GM21529 (cell line): ENCODE measurements around the gene CNST.
"Not testable (repeated sequence)": the region's sequence is repeated elsewhere in the genome, so short reads cannot be mapped to it uniquely, and the experiment has no call there.

ENCODE experiments used
- ATAC-seq: cut with Tn5 transposase; IDR thresholded peaks from one replicate; pipeline ENCODE4 v1.9.1; 2021; ENCODE audit not compliant: unreplicated experiment

The CNST gene

DNA sequence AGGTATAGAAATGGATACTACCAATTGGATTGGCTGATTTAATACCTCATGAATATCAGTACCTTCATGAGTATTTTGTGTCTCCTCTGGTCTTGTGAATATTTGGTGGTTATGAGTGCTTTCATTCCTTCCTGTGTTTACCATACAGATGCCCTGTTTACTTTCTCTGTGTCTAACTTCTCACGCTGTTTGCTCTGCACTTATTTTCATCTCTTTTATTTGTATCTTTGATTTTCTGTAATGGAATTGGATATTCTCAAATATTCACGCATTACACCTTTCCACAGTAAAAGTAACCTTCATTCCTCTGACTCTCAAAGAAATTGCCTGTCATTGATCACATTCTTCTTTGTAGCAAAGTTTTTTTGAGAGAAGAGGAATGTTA is 16.8 kb downstream of the CNST start:
- no peak for ATAC-seq

DNA sequence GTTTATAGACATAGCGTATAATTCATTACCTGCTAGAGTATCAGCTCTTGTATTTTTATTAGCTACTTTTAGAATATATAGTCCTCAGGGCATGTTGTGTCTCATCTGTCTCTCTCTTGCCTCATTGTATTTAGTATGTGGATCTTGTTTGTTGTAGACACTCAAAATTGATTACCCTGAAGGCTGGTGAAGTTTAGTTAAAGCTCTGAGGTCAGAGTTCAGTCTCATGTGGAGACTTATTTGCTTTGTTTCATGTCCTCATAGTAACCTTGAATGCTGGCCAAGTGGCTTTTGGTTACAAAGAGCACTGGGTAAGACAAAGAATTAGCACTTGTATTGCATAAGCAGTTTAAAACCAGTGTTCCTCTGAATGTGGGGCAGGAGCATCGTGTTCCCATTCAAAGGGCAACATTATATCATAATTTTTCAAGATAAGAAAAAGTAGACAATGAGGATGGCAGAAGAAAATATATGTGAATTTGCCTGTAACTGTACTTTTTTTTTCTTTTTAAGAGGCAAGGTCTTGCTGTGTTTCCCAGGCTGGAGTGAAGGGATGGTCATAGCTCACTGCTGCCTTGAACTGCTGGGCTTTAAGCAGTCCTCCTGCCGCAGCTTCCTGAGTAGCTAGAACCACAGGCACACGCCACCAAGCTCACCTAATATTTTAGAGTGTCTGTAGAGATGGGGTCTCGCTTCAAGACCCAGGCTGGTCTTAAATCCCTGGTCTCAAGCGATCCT is 17.4 kb downstream of the CNST start:
- no peak for ATAC-seq

DNA sequence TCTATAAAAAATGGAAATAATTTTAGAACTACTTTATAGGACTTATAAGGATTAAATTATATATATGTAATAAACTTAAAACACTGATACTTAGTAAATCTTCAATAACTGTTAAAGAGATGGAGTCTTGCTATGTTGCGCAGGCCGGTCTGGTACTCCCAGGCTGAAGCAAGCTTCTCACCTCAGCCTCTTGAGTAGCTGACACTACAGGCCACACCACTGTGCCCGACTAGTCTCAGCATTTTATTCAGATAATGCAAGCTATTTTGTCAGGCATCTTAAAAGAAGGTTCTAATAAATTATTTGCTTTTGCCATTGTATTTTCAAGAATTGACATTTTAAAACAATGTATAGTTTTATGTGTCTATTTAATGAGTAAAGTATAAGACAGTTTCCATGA is 20.8 kb downstream of the CNST start:
- ATAC-seq: no peak

DNA sequence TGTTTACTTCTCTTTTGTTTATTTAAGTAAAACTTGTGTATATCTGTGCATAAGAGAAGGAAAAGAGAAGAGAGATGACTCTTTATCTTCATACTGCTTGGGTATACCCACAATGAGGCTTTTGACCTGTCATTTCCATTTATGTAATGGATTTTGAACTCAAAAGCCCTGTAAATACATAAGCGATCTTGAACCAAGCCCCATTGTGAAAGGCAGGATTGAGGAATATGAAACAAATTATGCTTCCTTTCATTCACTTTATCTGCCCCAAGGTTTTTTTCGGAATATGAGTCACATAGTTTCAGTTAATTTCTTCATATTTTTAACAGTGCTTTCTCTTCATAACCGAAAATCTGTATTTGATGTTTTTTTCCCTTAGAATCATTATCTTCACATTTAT is 21.4 kb downstream of the CNST start:
- ATAC-seq: no peak

DNA sequence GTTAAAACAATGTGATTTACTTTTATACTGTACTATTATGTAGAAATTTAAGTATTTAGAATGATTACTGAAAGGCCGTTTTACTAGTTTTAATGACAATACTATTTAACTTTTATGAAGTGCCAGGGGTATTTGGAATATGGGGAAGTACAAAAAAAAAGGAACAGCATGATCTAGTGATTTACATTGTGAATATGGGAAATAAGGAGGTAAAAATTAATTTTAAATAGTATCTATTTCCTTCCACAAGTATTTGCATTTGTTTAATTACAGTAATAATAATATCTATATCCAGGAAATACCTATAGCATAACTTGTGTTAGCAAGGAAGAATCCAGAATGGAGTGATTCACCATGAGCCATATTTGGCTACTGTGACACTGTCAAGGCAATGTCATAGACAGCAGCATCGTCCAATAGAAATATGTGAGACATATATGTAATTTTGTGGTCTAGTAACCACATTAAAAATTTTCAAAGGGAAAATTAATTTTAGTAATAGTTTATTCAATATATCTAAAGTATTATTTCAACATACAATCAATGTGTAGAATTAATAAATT is 22.0 kb downstream of the CNST start:
- no peak for ATAC-seq

DNA sequence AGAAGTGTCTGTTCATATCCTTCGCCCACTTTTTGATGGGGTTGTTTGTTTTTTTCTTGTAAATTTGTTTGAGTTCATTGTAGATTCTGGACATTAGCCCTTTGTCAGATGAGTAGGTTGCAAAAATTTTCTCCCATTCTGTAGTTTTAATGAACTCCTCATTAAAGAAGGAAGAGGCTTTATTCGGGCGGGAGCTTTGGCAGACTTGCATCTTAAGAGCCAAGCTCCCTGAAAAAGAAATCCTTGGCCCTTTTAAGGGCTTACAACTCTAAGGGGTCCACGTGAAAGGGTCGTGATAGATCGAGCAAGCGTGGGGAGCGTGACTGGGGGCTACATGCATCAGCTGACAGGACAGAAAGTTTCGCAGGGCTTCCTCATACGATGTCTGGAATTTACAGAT is 23.7 kb downstream of the CNST start:
- not testable (repeated sequence) for ATAC-seq

DNA sequence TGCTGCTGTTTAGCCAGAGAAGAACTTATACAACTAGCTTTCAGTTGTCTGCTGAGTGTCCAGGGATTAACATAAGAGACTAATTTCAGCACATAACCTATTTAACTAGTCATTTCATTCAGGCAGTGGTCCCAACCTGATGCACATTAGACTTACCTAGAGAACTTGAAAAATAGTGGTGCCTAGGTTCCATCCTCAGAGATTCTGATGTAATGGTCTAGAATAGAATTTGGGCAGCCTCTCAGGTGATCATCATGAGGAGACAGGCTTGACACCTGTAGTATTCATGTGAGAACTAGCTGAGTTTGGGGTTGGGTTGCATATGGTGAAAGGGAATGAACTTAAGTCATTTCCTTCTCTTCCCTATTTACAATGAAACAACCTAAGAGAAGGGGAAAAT is 24.8 kb downstream of the CNST start:
- ATAC-seq: peak; percentile 44

DNA sequence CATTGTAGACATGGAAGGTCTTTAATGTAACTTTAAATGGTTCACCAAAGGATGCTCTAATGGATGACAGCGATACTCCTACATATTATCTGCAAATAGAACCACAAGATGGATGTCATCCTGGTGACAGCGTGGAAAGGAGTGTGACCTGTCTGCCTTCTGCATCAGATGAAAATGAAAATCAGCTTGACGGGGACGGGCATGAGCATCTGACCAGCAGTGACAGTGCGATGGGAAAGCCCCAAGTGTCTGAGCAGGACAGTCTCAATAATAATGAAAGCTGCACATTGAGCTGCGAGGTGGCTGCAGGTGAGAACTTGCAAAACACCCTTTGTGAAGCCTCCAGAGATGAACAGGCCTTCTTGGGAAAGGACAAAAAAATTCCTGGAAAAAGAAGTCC is 25.2 kb downstream of the CNST start:
- ATAC-seq: peak; percentile 96

DNA sequence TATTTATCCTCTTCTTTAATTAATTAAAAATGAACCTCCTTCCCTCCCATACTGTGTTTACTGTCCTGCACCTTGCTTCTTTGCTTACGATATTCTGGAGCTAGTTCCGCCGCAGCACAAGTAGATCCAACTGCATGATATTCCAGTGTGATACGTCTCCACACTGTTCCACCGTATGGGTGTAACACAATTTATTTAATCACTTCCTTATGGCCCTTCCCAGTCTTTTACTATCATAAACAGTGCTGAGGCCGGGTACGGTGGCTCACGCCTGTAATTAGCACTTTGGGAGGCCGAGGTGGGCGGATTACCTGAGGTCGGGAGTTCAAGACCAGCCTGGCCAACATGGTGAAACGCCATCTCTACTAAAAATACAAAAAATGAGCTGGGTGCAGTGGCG is 25.7 kb downstream of the CNST start:
- ATAC-seq: no peak

DNA sequence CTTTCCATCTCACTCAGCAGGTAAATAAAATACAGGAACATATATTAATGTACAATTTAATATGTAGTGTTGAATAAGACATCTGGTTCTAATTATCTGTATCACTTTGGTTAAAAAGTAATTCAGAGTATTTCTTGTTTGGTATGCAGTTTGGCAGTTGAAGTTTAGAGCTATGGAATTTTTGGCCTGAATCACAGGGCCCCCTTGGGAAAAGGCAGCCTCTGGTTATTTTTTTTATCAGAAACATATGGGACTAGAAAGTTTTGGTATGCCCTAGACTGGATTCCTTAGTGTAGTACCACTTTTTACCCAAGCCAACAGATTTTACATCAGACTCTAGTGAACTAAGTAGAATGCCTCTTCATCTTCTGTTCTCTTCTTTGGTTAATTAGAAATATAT is 26.4 kb downstream of the CNST start:
- no peak for ATAC-seq

DNA sequence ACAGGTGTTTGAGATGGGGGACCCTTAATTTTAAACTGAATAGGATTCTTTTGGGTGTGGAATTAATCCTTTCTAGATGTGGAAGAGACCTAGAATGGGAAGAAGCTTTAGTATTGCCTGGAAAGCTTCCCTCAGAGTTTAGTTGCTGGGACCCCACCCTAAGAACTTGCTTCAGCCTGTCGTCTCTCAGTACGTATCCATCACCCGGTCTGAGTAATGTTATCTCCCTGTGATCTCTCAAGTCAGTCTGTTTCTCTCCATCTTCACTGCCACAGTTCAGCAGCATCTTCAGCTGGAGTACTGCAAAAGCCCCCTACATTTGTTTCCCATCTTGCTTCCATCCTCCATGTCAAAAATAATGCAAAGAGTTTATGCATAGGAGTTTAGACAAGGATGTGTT is 28.9 kb downstream of the CNST start:
- no peak for ATAC-seq

DNA sequence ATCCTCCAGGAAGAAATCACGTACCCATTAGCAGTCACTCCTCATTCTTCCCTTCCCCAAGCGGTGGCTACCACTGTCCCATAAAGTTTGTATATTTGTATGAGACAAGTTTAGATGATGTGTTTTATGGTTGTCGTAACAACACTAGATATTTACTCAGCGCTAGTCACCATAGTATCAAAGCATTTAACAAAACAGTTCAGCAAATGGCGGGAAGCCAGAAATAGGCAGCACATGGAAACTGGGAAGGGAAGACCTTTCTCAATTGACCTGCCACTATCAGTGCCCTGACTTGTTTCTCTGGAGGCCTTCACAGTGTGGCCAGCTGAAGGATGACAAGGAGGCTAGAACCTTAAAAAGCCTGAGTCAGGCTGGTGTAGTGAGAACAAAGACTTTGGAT is 31.1 kb downstream of the CNST start:
- no peak for ATAC-seq

DNA sequence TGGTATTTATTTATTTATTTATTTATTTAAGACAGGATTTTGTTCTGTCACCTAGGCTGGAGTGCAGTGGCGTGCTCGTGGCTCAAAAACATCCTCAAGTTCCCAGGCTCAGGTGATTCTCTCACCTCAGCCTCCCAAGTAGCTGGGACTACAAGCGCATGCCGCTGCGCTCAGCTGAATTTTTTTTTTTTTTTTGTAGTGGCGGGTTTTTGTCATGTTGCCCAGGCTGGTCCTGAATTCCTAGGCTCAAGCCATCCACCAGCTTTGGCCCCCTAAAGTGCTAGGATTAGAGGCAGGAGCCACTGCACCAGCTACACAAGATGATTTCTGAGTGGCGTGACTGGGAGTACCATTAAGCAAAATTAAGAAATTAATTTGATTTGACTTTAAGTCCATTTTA is 31.7 kb downstream of the CNST start:
- ATAC-seq: no peak

DNA sequence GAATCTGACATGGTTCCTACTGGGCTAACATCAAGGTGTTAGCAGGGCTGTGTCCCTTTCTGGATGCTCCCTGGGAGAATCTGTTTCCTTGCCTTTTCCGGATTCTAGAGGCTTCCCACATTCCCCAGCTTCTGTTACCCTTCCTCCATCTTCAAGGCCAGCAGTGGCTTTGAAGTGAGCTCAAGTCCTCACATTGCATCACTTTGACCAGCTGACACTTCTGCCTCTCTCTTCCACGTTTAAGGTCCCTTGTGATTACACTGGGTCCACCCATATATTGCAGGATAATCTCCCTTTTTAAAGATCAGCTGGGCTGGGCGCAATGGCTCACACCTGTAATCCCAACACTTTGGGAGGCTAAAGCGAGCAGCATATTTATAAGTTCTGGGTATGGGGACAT is 33.1 kb downstream of the CNST start:
- no peak for ATAC-seq

DNA sequence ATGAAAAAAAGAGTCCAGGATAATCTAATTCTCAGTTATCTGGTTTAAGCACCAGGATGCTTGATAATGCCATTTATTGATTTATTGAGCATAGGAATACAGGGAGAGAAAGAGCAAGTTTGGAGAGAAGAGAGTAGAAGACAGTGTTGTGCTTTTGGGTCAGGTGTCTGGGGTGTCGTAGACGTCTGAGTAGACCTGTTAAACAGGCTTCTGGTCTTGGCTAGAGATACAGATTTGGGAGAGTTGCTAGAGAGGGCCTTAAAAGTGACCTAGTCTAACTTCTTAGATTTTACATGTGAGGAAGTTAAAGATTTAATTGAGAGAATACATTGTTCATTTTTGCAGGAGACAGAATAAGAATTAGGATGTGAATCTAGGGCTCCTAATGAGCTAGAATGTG is 34.3 kb downstream of the CNST start:
- ATAC-seq: no peak

DNA sequence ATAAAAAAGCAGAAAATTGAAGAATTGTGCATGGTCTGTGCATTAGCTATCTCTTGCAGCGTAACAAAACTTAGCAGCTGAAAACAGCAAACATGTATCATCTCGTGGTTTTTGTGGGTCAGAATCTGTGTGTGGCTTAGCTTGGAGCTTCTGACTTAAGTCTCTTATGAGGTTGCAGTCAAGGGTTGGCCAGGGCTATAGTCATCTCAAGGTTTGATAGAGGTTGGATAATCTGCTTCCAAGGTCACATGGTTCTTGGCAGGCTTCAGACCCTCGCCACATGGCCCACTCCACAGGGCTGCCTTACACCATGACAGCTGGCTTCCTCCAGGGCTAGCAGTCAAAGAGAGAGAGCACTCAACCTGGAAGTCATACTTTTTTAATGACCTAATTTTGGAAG is 35.9 kb downstream of the CNST start:
- no peak for ATAC-seq

DNA sequence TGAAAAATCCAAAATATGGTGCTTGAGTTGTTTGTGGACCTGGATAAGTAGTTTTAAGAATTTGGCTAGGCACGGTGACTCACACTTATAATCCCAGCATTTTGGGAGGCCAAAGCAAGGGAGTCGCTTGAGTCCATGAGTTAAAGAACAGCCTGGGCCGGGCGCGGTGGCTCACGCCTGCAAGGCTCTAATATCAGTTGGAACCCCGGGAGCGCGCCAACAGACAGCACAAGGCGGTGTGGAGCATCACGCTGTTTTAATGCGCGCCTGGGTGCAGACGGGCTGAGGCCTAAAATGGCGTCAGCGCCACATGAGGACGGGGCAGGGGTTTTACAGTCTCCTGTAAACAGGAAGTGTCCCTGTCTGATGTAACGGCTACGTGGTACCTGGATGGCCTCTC is 39.0 kb downstream of the CNST start:
- not testable (repeated sequence) for ATAC-seq

DNA sequence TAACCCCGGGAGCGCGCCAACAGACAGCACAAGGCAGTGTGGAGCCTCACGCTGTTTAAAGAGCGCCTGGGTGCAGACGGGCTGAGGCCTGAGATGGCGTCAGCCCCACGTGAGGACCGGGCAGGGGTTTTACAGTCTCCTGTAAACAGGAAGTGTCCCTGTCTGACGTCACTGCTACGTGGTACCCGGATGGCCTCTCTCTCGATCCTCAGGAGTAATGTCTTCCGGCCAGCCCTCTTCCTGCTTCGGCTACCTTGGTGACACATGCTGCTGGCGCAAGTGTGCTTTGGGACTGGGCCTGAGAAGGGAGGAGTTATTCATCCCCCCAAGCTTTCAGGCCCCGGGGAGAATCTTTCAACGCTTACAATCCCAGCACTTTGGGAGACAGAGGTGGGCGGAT is 41.2 kb downstream of the CNST start:
- no peak for ATAC-seq

DNA sequence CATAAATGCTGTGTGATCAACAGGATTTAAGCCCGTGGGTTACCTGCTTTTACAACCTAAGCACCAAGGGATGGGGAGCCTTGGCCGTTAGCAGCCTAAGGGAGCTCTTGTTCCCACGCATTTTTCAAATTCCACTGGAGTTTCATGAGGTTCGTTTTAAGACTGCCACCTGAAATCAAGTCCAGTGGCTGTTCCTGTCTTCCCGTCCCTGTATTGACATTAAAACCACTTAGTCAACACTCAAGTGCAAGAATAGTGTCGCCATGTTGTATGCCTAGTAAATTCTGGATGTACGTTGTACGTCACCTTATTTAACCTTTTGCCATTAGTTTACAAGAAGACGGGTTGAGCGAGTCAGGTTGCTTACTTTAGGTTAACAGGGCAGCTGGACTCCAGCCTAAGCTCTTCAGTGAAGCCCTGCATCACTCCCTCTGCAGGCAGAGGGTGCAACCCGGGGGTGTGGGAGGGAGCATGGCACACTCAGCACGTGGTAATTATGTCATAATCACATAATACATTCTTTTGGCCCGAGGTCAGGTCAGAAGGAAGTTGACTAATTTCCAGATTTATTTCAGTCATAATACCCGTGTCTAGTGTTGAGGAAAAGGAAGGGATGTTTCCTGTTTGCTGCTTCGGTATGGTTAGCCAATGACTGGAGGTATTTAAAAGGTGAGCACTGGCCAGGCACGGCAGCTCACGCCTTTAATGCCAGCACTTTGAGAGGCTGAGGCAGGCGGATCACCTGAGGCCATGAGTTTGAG is 42.5 kb downstream of the CNST start:
- peak; percentile 62 for ATAC-seq

DNA sequence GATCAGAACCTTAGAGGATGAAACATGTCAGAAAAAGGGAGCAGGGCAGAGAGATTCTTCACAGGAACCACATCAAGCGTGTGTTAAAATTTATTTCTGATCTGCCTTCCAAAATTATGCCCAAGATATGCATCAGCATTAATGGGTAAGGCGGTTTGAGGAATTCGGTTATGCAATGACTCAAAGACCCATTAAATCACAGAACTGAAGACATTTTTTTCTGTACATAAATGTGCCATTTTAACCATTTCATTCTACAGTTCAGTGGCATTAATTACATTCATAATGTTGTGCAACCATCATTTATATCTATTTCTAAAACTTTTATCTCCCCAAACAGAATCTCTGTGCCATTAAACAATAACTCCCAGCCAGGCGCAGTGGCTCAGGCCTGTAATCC is 43.4 kb downstream of the CNST start:
- no peak for ATAC-seq

DNA sequence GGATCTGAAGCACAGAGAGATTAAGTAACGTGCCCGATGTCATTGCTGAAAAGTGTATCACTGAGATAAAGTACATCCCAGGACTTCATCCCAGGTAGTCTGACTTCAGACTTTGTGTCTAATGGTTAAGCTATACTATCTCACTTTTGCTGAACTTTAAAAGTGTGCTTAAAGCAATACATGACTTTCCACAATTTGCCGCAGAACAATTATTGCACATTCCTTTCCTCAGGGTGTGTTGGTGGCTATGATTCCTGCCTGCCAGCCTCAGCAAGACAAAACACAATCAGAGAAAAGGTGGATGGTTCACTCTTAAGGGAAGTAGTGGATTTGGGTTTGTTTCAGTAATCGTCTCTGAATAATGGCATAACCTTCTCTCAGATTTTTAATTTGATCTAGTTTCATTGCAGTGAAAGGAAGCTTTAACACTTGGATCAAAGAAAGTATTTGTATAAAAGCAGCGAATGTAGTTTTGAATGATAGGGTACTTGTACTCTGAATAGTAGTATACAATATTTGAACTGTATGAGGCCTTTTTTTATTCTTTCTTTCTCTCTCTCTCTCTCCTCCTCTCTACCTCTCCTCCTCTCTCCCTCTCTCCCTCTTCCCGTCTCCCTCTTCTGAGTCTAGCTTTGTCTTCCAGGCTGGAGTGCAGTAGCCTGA is 47.0 kb downstream of the CNST start:
- ATAC-seq: no peak

DNA sequence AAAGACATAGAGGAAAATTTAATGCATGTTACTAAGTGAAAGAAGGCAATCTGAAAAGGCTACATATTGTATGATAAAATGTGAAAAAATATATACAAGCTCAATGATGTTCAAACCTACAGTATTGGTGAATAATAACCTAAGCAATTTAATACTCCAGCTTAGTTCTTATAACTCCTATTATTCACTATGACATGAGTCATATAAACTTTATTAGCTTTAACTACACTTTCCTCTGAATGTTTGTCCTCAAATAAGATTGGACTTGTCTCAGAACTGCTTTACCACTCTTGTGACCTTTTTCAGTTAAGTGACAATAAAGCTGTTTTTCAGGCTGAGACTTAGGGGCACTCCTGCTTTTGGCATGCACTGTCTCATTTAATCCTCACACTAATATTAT is 50.9 kb downstream of the CNST start:
- ATAC-seq: no peak
